Measurements from ENCODE around the gene DENND11. TPM values are rescaled to one million over a fixed set of nuclear protein-coding genes. Genes with fewer than 3 reads are reported as not detected.
A peak's percentile ranks its signal among the peaks of the same experiment; 100 is the strongest.

The DENND11 gene
- total RNA-seq, 1 donor from 2014 or later, result 9.5 TPM

DNA sequence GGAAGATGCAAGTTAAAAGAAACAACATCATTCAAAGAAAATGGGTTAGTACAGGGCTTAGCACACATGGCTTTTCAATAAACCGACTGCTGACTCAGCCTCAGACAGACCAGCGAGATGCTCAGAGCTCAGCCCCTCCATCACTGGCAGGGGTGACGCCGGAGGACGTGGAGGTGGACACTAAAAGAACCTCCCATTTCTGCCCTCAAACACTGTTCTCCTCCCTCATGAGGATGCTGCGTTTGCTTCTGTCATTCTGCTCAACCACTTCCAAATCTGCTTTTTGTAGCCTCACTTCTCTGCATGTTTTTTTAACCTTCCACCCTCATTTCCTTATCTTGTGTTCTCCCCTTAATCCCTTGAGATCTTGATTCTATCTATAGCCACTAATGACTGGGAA lies 15.3 kb downstream of the DENND11 start:
- peaks cover 21% of the 10 kb centered on the region for H3K4me1 Mint-ChIP-seq (ENCODE audit: low read depth, unreplicated experiment)
- no peak overlapping the region for H3K27ac Mint-ChIP-seq (ENCODE audit: unreplicated experiment)
- no peak overlapping the region for H3K4me3 Mint-ChIP-seq (ENCODE audit: unreplicated experiment)
- TF ChIP-seq CTCF (IDR thresholded peaks at IDR 0.05; ENCODE audit: partially characterized antibody, unreplicated experiment), result no peak
- H3K36me3 Mint-ChIP-seq (ENCODE audit: unreplicated experiment), result peaks cover 10% of the 10 kb centered on the region
- no peaks in the 10 kb centered on the region for H3K27me3 Mint-ChIP-seq (ENCODE audit: unreplicated experiment)
- DNase-seq, result no peak
- H3K9me3 Mint-ChIP-seq (ENCODE audit: unreplicated experiment), result peaks cover 5% of the 10 kb centered on the region

DNA sequence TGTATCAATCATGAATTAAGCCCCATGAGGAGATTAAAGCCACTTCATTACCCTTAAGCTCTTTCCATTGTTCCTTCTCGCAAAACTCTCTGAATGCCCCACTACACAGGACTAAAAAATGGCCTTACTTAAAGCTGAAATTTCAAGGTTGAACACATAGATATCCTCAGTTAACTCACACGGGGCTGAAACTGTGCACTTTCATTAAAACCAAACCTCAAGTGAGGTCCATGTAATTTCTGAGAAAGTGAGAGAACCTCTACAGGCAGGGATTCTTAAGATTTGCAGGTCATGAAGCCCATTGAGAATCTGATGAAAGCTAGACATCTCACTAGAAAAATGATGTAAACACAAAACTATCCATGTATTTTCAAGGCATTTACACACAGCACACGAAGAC lies 15.9 kb downstream of the DENND11 start:
- Mint-ChIP-seq H3K27ac (ENCODE audit: unreplicated experiment) (no peak overlapping the region), H3K9me3 (ENCODE audit: unreplicated experiment) (peaks cover 5% of the 10 kb centered on the region), H3K4me1 (ENCODE audit: low read depth, unreplicated experiment) (peaks cover 21% of the 10 kb centered on the region), H3K4me3 (ENCODE audit: unreplicated experiment) (no peak overlapping the region), H3K36me3 (ENCODE audit: unreplicated experiment) (peaks cover 10% of the 10 kb centered on the region), H3K27me3 (ENCODE audit: unreplicated experiment) (no peaks in the 10 kb centered on the region)
- no peak for TF ChIP-seq CTCF (IDR thresholded peaks at IDR 0.05; ENCODE audit: partially characterized antibody, unreplicated experiment)
- DNase-seq, result no peak

DNA sequence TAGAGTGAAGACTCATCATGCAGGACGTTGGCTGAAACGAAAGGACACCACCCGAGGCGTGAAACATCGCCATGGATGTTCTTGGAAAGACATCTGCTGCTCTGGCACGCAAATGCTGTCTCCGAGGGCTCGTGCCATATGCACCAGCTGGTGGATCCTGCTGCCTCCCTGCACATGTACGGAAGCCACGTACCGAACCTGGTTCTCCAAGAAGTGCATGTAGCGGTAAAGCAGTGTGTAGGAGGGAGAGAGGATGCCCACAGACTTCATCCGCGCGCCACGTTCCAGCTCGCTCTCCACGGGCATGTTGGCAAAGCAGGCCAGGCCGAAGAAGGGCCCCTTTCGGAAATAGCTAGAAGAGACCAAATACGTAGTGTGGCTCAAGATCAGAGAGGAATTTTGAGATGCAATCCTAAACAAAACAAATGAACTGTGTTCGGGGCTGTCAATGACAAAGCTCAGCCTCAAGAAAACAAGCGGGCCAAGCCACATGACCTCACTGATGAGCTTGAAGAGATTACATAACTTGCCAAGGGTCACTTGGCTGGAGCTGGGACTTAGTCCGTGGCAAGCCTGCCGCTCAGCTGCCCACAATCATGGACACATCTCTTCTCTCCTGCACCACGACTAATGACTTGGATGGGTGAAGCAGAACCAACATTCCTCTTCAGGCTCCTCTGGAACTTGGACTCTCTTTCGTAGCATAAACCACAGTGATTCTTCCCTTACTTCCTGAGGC lies 16.5 kb downstream of the DENND11 start:
- Mint-ChIP-seq H3K27me3 (ENCODE audit: unreplicated experiment) (no peaks in the 10 kb centered on the region), H3K9me3 (ENCODE audit: unreplicated experiment) (peaks cover 5% of the 10 kb centered on the region), H3K4me3 (ENCODE audit: unreplicated experiment) (peak overlapping the region; percentile 23), H3K27ac (ENCODE audit: unreplicated experiment) (peak overlapping the region; percentile 60), H3K36me3 (ENCODE audit: unreplicated experiment) (peaks cover 10% of the 10 kb centered on the region), H3K4me1 (ENCODE audit: low read depth, unreplicated experiment) (peaks cover 21% of the 10 kb centered on the region)
- TF ChIP-seq CTCF (IDR thresholded peaks at IDR 0.05; ENCODE audit: partially characterized antibody, unreplicated experiment), result no peak
- peak; percentile 38 for DNase-seq

- Mint-ChIP-seq H3K9me3 (ENCODE audit: unreplicated experiment) (no peaks in the 10 kb centered on the region), H3K27me3 (ENCODE audit: unreplicated experiment) (no peaks in the 10 kb centered on the region), H3K4me1 (ENCODE audit: low read depth, unreplicated experiment) (peaks cover 4% of the 10 kb centered on the region), H3K4me3 (ENCODE audit: unreplicated experiment) (no peak overlapping the region), H3K36me3 (ENCODE audit: unreplicated experiment) (no peaks in the 10 kb centered on the region), H3K27ac (ENCODE audit: unreplicated experiment) (no peak overlapping the region)
- no peak for DNase-seq
- no peak for TF ChIP-seq CTCF (IDR thresholded peaks at IDR 0.05; ENCODE audit: partially characterized antibody, unreplicated experiment)
These were observed 23.0 kb downstream of the DENND11 start for GRCh38 chr7:141679014-141679413.

GRCh38 chr7:141676618-141677017 lies 25.3 kb downstream of the DENND11 start:
- no peaks in the 10 kb centered on the region for H3K27me3 Mint-ChIP-seq (ENCODE audit: unreplicated experiment)
- DNase-seq, result no peak
- no peaks in the 10 kb centered on the region for H3K36me3 Mint-ChIP-seq (ENCODE audit: unreplicated experiment)
- peaks cover 2% of the 10 kb centered on the region for H3K4me1 Mint-ChIP-seq (ENCODE audit: low read depth, unreplicated experiment)
- no peak for TF ChIP-seq CTCF (IDR thresholded peaks at IDR 0.05; ENCODE audit: partially characterized antibody, unreplicated experiment)
- no peaks in the 10 kb centered on the region for H3K9me3 Mint-ChIP-seq (ENCODE audit: unreplicated experiment)
- H3K4me3 Mint-ChIP-seq (ENCODE audit: unreplicated experiment), result no peak overlapping the region
- H3K27ac Mint-ChIP-seq (ENCODE audit: unreplicated experiment), result no peak overlapping the region

All from glutamatergic neuron (in vitro differentiated cells).